Activated CD8-positive, alpha-beta memory T cell treated with anti-CD3 and anti-CD28 coated beads, Interleukin-2, amount 50 U/mL, for 48 hours (primary cell): Measurements from ENCODE around the gene CNTROB.
"Not testable (repeated sequence)": the region's sequence is repeated elsewhere in the genome, so short reads cannot be mapped to it uniquely, and the experiment has no call there.

Source experiments
- DNase-seq: peaks from one replicate; pipeline ENCODE4 v3.0.0-alpha.2; 2020

The CNTROB gene

DNA sequence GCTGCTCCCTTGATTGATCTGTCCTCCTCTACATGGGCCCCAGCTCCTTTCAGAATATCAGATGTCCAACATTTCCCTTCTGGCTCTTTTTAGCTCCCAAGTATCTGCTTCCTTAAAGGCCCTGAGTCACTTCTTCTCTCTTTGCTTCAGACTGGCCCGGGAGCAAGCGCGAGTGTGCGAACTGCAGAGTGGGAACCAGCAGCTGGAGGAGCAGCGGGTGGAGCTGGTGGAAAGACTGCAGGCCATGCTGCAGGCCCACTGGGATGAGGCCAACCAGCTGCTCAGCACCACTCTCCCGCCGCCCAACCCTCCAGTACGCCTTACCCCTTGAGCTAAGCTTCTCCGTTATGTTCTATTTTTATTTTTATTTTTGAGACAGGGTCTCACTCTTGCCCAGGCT is 12.3 kb downstream of the CNTROB start:
- DNase-seq, result no peak

DNA sequence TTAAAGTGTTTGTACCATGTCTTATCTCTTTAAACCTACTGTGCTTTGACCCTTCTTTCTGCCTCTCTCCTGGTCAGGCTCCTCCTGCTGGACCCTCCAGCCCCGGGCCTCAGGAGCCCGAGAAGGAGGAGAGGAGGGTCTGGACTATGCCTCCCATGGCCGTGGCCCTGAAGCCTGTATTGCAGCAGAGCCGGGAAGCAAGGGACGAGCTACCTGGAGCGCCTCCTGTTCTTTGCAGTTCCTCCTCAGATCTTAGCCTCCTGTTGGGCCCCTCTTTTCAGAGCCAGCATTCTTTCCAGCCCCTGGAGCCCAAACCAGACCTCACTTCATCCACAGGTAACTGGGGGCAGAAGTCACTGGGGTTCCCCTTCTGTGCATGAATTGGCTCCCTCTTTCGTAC is 13.6 kb downstream of the CNTROB start:
- no peak for DNase-seq

DNA sequence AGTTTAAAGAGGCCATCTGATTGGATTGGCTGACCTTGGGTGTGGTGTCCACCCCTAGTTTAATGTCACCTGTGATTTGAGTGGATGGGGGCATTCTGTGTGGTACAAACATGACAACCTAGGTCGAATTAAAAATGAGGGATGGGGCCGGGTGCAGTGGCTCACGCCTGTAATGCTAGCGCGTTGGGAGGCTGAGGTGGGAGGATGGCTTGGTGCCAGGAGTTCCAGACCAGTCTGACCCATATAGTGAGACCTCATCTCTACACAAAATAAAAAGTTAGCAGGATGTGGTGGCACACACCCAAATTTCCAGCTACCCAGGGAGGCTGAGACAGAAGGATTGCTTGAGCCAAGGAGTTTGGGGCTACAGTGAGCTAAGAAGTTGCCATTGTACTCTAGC is 14.4 kb downstream of the CNTROB start:
- no peak for DNase-seq

DNA sequence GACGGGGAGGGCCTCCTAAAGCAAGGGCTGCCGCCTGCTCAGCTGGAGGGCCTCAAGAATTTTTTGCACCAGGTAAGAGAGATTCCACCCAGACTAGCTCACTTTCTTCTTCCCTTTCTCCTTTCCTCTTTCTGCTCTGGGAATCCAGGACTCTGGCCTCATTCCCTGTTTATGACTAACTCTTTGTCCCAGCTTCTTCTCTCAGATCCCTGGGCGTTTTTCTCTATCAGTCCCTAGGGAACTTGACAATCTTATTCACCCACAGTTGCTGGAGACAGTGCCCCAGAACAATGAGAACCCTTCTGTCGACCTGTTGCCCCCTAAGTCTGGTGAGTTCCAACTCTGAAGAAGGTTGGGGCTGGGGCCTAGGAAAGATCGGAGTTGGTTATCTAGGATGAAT is 15.6 kb downstream of the CNTROB start:
- no peak for DNase-seq

DNA sequence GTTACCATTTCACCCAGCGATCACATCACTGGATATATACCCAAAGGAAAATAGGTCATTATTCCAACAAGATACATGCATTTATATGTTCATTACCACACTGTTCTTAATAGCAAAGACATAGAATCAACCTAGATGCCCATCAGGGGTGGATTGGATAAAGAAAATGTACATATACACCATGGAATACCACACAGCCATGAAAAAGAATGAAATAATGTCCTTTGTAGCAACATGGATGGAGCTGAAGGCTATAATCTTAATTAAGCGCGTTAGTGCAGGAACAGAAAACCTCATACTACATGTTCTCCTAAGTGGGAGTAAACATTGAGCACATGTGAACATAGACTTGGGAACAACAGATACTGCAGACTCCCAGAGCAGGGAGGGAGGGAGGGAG is 18.6 kb downstream of the CNTROB start:
- no peak for DNase-seq

DNA sequence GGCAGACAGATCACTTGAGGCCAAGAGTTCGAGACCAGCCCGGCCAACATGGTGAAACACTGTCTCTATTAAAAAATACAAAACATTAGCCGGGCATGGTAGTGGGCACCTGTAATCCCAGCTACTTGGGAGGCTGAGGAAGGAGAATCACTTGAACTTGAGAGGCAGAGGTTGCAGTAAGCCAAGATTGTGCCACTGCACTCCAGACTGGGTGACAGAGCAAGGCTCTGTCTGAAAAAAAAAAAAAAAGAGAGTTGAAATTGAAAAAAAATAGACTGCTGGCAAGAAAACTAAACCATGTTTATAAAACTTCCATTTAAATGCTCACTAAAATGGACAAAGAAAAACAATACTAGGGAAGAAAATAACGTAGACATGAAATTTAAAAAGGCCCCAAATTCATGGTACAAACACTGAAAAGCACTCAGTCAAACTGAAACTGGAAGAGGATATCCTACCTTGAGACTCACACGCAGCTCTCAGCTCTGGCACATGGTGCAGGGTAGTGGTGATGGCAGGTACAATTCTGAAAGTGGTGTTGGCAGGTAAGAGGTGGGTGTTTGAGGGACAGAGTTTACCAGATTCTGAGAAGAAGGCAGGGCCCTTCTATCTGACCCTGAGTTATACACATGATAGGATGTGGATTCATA is 19.3 kb downstream of the CNTROB start:
- DNase-seq, result peak; percentile 62

DNA sequence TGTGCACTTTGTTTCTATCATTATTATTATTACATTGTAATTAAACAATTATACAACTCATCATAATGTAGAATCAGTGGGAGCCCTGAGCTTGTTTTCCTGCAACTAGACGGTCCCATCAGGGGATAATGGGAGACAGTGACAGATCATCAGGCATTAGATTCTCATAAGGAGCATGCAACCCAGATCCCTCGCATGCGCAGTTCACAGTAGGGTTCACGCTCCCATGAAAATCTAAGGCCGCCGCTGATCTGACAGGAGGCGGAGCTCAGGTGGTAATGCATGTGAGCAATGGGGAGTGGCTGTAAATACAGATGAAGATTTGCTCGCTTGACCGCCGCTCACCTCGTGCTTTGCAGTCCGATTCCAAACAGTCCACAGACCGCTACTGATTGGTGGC is 21.3 kb downstream of the CNTROB start:
- DNase-seq, result not testable (repeated sequence)

DNA sequence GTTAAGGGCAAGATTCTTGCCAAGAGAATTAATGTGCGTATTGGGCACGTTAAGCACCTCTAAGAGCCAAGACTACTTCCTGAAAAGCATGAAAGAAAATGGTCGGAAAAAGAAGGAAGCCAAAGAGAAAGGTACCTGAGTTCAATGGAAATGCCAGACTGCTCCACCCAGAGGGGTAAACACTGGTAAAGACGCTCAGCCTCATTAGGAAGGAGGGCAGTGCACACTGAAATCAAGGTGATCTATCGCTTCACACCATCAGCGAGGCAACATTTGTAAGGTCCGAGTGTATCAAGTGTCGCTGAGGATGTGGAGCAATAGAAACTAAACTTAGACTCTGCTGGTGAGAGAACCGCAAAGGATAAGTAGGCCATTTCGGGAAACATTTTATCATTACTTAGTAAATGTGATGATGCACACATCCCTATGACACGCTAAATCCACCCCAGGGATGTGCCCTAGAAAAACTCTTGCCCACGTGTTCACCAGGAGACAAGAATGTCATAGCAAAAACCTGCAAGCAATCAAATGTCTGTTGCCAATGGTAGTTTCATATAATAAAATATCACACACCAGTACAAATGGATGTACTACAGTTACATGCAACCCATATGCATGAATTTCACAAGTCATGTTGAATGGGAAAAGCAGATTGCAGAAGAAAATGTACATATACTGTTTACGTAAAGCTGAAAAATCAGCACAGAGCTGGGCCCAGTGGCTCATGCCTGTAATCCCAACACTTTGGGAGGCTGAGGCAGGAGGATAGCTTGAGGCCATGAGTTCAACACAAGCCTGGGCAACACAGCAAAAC is 23.6 kb downstream of the CNTROB start:
- no peak for DNase-seq

DNA sequence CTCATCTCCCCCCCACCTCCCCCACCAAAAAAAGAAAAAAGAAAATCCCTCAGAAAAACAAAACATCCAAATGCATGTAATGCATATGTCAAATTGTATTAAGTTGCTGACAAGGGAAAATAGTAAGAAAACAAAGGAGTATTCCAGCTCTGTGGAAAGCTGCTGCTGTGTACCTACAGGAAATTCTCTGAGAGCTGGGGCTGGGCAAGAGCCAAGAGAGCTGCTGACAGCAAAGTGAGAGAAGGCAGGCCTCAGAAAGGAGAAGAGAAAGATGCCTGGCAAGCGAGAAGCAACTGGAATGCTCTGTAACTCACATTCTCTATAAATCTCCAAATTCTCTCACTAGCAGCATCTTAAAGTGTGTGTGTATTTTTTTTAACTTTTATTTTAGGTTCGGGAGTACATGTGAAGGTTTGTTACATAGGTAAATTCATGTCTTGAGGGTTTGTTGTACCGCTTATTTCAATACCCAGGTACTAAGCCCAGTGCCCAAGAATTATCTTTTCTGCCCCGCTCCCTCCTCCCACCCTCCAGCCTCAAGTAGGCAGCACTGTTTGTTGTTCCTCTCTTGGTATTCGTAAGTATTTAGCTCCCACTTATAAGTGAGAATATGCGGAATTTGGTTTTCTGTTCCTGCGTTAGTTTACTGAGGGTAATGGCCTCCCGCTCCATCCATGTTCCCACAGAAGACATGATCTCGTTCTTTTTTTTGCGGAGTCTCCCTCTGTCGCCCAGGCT is 24.4 kb downstream of the CNTROB start:
- no peak for DNase-seq

DNA sequence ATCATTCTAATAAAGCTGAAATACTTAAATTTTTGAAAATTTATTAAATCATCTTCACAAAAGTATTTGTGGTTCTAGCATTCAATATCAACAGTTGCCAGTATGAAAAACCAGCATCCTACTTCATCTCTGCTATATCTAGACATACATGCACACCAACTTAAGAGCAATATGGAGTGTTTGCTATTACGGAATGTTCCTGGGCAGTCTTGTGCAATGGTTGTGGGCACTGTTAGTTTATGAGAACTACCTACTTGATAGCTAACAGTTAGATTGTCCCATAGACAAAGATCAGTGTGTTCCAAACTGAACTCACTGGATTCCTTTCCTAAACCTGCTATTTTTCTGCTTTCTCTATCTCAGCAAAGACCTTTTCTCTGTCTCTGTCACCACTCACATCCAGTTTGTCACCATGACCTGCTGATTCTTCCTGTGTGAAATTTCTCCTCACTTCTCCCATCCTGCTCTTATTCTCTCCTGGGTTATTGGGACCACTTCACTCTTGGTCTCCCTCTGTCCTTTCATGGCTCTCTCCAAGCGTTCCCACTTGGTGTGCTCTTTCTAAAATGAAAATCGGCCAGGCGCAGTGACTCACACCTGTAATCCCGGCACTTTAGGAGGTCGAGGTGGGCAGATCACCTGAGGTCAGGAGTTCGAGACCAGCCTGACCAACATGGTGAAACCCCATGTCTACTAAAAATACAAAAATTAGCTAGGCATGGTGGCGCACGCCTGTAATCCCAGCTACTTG is 27.7 kb downstream of the CNTROB start:
- DNase-seq, result no peak

DNA sequence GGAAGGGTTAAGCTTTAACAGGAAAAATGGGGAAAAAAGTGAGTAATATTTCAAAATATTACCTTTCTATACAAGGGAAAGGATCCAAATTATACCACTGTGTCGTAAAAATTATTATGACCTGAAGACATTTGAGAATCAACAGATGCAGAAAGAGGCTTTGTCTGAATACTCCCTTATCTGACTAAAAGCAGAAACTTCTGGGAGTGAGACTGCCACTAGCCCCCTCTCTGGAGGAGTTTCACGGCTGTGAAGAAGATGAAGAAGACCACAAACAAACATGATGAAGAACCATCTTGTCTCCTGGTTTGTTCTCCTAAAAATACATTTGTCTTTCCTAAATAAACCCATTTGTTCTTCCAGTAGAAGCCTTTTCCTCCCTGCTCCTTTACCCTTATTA is 29.4 kb downstream of the CNTROB start:
- no peak for DNase-seq

DNA sequence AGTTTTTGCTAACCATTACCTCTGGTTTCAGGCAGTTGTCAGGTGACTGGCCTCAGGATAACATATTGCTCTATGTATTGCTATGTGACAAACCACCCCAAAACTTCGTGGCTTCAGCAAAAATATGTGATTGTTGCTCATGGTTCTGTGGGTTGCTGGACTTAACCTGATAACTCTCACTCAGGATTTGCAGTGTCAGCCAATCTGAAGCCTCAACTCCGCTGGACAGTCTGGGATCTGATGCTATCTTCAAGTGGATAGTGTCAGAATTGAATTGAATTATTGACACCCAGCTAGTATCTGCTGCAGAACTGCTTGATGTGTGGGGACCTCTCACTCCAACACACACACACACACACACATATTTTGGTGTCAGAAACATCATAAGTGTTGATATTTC is 35.7 kb downstream of the CNTROB start:
- DNase-seq, result no peak

DNA sequence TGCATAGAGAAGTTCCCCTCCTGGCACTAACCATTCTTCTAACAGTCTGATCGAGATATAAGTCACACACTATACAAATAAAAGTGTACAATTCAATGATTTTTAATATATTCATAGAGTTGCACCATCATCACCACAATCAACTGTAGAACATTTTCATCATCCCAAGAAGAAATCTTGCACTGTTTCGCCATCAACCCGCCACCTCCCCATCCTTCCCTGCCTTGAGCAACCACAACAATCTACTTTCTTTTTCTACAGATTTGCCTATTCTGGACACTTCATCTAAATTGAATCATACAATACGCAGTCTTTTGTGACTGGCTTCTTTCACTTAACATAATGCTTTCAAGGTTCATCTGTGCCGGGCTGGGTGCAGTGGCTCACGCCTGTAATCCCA is 37.4 kb downstream of the CNTROB start:
- DNase-seq, result no peak

DNA sequence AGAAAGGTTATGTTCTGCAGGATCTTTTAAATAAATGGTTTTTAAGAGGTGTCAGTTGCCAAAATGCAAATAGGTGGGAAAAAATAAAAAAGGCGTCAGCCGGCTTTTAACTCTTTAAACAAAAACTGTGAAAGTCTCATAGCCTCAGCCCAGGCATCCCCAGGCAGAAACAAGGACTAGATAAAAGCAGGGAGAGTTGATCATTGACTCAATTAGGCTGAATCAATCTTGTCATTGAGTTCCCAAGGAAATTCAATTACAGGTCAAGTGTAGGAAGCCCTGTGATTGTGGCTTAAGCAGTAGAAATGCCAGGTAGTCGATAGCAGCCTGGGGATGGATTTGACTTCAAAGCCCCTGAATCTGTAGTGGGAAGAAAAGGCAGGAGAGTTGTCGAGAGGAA is 39.6 kb downstream of the CNTROB start:
- DNase-seq, result no peak

DNA sequence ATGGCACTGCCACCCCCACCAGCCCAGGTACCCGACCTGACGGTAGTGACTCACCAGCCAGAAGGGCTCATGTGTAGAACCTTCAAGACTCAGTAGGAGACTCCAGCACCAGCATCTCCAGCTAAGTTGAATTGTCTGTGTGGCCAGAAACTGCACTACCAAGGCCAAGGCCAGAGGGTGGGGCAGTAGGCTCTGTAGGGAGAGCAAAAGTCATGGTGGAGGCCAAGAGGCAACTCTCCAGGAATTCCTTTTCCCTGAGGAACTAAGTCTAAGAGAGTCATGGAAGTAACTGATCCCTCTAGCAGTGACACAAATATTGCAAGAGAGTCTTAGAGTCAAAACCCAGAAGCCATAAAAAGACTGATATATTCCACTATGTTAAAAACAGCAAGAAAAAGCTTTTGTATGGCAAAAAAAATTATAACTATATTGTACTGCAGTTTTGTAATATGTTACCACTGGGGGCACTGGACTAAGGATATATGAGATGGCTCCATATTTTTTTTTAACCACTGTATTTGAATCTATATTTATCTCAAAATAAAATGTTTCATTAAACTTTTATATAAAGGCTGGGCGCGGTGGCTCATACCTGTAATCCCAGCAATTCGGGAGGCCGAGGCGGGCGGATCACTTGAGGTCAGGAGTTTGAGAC is 40.3 kb downstream of the CNTROB start:
- no peak for DNase-seq

DNA sequence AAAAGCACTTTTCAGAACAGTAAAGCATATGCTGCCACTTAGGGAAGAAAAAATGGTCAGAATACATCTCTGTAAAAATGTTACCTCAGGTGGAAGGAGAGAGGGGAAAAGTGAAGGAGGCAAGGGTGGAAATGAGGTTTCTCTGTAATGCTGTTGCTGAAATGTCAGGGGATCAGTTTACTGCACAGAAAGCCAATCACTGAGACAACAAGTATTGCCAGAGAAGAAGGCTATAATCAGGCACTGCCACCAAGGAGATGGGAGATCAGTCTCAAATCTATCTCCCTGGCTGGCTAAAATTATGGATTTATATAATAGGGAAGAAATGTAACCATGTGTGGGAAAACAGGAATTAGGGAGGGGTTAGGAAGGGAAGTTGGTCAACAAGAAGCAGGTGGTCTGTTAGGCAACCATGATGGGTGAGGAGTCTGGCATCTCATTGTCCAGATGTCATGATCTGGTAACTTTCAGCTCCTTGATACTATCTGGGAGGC is 42.7 kb downstream of the CNTROB start:
- DNase-seq, result no peak

DNA sequence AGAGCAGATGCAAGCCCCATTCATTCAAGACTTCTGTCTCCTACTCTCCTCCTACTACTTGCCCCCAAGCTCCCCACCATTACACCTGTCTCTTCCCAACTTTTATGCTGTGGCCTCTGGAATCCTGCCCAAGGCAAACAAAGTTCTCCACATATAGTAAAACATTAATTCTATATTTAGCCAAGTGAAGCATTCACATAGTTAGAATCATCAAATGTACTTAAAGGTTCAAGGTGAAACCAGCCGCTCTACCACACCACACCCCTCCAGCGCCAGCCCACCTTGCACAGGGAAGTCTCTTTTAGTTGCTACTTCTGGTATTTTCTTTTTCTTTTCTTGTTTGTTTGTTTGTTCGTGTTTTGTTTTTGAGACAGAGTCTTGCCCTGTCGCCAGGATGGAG is 45.0 kb downstream of the CNTROB start:
- no peak for DNase-seq

DNA sequence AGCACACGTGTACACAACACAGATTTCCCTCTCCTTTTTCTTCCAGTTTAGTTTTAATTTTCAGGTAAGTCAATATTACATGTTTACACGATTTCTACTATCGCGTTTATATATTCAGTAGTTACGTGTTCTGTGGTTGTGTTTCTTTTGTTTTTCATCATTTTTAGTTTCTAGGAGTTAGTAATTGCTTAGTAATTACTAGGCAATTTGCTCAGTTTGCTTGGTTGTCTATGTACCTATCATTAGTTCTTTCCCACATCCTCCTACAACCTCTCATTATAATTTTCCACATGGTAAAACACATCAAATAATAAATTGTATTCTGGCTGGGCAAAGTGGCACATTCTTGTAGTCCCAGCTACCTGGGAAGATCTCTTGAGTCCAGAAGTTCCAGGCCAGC is 45.8 kb downstream of the CNTROB start:
- no peak for DNase-seq

DNA sequence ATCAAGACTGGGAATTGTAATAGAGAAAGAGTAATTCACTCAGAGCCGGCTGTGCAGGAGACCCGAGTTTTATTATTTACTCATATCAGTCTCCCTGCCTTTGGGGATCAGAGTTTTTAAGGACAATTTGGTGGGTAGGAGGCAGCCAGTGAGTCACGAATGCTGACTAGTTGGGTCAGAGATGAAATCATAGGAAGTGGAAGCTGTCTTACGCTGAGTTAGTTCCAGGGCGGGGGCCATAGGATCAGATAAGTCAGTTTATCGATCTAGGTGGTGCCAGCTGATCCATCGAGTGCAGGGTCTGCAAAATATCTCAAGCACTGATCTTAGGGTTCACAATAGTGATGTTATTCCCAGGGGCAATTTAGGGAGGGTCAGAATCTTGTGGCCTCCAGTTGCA is 50.2 kb downstream of the CNTROB start:
- DNase-seq, result no peak

DNA sequence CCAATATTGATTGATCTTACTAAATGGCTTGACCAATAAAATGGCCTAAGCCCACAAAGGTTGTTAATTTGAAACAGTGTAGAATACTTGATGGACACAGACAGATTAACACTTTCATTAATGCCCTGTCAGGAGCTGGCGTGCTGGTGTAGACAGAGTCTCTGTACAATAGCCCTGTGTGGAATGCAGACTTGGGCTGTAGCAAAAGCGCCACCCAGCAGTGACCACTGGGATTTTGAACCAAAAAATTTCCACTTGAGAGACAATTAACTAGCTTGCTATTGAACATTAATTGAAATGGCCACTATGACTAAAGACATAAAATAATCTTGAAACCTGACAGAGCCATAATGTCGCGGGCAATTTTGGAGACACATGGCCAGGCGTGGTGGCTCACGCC is 50.7 kb downstream of the CNTROB start:
- DNase-seq, result no peak

DNA sequence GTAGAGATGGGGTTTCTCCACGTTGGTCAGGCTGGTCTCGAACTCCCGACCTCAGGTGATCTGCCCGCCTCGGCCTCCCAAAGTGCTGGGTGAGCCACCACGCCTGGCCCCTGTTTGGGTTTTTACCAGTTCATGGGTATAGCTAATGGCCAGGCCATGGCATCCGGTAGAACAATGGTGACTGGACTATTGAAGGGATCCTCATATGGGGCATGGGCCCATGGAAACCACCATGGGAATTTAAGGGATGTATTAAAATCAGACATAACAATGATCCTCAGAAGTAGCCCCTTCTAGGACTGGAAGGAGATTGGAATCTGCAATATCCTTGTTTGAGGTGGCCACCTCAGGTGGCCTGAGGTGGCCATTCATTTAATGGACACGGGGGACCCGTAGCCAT is 52.9 kb downstream of the CNTROB start:
- no peak for DNase-seq

DNA sequence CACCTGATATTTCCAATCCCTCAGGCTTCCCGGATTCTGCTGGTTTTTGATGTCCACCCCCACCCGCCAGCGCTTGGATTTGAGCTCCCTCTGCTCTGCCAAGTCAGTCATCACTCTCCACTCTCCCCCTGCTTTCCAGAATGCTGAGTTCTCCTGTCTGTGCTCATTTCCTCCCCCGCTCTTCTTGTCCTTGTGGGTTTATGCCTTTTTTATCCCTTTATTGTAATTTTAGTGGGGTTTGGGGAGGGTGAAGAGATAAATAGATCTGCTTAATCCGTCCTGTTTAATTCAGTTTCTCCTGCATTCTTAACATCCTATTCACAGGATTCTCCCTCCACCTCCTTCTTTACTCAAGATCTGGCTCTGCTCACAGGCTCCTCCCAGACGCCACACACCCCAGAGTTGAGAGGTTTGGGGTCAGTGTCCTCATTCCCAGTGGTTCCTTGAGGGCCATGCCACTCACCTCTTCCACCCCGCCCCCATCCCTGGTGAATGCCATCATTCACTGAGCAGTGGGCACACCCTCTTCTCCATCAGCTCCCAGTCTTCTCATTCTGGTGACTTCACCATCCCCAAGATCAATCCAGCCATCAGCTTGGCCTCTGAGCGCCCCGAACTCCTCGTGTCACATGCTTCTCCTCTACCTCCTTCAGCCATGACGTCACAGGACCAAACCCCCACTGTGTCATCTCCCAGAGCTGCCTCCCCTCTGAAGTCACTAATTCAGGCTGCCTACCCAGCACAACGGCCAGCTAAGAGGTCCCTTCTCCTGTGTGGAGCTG is 55.3 kb downstream of the CNTROB start:
- no peak for DNase-seq
